Activated T-cell treated with anti-CD3 and anti-CD28 coated beads for 24 hours (primary cell): ENCODE results near the gene RBP3.

Source experiments
- DNase-seq: peaks from one replicate; pipeline ENCODE4 v3.0.0-alpha.2; 2020; ENCODE audit warnings: low read depth

The RBP3 gene

DNA sequence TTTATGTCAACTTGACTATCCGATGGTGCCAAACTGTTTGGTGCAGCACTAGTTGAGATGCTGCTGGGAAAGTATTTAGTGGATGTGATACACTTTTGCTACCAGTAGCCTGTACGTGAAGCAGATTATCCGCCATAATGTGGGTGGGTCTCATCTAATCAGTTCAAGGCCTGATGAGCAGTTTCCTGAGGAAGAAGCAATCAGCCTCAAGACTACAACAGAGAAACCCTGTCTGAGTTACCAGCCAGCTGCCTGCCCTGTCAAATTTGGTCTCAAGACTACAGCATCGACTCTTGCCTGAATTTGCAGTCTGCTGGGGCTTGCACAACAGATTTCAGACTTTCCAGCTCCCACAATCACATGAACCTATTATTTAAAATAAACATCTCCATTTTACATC is 10.9 kb upstream of the RBP3 start:
- DNase-seq: no peak

DNA sequence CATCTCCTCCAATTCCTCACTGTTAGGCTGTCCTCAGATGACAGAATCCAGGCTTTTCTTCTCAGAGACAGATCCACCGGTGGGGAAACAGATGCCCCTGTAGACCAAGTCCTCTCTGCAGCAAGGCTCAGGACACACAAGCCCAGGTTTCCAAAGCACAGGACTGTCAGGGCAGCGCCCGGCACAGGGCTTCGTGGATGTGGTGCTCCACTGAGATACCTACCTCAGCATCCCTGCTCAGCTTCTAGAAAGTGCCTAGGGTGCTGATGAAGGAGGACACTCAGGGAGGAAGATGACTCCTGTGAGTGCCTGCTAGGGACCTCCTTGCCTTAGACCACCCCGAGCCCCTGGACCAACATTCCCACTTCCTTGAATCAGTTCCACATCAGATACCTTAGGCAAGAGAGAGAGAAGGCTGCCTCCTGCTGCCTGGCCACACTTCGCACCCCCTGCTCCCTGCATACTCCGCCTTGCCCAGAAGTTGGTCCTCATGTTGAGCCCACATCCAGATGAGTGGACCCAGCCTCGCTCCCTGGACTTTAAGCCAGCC is 8.9 kb upstream of the RBP3 start:
- DNase-seq: no peak

DNA sequence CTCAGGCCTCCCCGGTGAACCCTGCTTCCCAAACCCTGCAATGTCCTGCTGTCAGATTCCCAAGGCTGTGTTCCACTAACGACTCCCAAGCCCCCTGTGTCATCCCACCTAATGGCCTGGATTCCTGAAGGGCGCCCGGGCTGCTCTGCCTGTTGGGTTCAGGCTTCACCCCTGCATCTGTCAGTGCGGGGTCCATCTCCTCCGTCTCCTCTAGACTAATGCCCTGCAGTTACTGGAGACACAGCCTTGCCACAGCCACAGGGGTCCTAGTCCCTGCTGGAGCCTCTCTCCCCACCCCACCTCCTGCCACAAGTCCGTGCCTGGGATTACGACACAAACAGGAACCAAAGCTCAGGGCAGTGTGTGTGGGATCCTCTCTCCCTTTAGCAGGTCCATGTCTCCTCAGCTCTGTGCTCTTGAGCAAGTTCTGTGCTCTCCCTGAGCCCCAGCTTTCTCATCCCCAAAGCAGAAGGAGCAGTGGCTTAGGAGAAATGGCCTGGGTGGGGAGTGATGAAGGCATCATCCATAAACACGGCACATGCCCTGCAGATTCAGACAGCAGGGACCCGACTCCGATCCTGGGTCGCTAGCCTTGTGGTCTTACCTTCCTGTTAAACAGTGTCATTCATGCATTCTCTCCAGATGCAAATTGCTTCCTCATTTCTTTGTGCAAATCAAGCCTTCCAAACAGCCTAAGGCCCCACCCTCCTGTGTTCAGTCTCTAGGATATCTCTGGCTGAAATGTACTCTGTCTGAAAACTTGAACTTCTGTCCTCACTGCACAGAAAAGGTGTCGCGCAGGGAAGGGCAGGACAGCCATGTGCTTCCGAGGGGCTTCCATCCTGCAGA is 8.2 kb upstream of the RBP3 start:
- no peak for DNase-seq

DNA sequence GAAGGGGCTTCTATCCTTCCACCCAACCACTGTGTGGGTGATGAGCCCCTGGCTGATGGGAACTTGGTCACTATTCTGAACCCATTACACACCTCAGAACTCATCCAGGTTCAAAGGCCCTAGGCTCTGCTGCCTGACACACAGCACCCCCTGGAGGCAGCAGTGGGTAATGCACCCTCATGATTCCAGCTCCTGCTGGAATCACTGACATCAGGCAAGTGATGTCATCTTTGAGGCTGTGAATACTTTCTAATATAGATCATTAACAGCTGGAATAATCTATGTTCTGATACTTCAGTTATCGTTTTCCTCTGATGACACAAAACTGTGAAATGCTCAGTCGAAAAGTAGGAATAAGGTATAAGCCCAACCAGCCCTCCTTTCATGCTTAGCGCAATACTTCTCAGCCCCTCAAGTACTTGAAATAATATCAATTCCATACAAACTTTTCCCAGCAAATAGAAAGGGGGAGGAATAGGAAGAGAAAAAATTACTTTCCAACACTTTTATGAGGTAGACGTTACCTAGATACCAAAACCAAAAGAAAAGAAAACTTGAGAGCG is 7.5 kb upstream of the RBP3 start:
- DNase-seq: peak; percentile 55

DNA sequence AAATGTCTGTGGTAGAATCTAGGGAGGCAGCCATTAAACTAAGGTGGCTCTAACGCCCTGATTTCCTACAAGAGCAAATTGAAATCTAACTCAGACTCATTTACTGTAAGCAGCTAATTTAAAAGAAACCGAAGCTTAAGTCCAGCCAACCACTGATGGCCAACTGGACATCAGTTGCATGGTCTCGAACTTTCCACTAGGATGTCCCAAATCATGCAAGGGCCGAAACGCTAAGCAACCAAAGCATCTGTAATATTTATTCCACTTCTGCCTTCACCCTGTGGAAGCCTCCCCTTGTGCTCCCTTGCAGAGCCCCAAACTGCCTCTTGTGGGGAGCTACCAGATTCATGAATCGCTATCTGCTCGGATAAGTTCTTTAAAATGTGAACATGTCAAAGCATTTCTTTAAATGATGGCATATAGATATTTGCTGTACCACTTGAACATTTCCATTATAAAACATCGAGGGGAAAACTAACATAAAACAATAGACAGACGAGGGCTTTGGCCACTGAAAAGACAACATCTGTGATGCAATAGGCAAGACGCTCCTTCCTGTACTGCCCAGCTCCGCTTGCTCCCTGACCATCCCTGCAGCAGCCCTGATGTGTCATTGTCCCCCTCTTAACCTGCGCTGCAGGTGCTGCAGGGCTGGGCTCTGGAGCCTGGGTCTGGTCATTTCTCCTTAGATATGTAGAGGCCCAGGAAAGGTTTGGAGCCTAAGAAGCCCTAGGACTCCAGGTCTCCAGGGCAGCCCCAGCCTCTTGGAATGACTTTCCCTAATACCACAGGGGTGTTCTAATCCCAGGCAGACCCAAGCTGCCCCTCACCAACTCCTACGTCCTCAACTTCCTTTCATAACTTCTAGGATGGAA is 2.9 kb upstream of the RBP3 start:
- DNase-seq: no peak

DNA sequence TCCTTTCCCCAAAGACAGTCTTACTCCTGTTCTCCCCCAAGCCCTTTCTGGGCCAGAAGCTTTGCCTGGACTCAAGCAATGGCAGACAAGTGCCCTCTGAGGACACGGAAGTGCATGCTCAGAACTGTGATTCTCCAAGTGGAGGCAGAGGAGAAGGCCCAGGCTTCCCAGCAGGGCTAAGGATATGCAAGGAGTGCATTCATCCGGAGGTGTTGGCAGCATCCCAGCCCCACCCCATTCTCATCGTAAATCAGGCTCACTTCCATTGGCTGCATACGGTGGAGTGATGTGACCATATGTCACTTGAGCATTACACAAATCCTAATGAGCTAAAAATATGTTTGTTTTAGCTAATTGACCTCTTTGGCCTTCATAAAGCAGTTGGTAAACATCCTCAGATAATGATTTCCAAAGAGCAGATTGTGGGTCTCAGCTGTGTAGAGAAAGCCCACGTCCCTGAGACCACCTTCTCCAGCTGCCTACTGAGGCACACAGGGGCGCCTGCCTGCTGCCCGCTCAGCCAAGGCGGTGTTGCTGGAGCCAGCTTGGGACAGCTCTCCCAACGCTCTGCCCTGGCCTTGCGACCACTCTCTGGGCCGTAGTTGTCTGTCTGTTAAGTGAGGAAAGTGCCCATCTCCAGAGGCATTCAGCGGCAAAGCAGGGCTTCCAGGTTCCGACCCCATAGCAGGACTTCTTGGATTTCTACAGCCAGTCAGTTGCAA is 1.4 kb upstream of the RBP3 start:
- no peak for DNase-seq

DNA sequence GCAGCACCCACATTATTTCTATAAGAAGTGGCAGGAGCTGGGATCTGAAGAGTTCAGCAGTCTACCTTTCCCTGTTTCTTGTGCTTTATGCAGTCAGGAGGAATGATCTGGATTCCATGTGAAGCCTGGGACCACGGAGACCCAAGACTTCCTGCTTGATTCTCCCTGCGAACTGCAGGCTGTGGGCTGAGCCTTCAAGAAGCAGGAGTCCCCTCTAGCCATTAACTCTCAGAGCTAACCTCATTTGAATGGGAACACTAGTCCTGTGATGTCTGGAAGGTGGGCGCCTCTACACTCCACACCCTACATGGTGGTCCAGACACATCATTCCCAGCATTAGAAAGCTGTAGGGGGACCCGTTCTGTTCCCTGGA is 874 bp upstream of the RBP3 start:
- DNase-seq: no peak

DNA sequence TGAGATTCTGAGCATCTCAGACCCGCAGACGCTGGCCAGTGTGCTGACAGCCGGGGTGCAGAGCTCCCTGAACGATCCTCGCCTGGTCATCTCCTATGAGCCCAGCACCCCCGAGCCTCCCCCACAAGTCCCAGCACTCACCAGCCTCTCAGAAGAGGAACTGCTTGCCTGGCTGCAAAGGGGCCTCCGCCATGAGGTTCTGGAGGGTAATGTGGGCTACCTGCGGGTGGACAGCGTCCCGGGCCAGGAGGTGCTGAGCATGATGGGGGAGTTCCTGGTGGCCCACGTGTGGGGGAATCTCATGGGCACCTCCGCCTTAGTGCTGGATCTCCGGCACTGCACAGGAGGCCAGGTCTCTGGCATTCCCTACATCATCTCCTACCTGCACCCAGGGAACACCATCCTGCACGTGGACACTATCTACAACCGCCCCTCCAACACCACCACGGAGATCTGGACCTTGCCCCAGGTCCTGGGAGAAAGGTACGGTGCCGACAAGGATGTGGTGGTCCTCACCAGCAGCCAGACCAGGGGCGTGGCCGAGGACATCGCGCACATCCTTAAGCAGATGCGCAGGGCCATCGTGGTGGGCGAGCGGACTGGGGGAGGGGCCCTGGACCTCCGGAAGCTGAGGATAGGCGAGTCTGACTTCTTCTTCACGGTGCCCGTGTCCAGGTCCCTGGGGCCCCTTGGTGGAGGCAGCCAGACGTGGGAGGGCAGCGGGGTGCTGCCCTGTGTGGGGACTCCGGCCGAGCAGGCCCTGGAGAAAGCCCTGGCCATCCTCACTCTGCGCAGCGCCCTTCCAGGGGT is 703 bp downstream of the RBP3 start:
- no peak for DNase-seq

DNA sequence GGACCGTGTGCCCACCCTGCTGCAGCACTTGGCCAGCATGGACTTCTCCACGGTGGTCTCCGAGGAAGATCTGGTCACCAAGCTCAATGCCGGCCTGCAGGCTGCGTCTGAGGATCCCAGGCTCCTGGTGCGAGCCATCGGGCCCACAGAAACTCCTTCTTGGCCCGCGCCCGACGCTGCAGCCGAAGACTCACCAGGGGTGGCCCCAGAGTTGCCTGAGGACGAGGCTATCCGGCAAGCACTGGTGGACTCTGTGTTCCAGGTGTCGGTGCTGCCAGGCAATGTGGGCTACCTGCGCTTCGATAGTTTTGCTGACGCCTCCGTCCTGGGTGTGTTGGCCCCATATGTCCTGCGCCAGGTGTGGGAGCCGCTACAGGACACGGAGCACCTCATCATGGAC is 1.4 kb downstream of the RBP3 start:
- no peak for DNase-seq

DNA sequence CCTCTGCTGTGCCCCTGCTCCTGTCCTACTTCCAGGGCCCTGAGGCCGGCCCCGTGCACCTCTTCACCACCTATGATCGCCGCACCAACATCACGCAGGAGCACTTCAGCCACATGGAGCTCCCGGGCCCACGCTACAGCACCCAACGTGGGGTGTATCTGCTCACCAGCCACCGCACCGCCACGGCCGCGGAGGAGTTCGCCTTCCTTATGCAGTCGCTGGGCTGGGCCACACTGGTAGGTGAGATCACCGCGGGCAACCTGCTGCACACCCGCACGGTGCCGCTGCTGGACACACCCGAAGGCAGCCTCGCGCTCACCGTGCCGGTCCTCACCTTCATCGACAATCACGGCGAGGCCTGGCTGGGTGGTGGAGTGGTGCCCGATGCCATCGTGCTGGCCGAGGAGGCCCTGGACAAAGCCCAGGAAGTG is 1.8 kb downstream of the RBP3 start:
- DNase-seq: no peak

DNA sequence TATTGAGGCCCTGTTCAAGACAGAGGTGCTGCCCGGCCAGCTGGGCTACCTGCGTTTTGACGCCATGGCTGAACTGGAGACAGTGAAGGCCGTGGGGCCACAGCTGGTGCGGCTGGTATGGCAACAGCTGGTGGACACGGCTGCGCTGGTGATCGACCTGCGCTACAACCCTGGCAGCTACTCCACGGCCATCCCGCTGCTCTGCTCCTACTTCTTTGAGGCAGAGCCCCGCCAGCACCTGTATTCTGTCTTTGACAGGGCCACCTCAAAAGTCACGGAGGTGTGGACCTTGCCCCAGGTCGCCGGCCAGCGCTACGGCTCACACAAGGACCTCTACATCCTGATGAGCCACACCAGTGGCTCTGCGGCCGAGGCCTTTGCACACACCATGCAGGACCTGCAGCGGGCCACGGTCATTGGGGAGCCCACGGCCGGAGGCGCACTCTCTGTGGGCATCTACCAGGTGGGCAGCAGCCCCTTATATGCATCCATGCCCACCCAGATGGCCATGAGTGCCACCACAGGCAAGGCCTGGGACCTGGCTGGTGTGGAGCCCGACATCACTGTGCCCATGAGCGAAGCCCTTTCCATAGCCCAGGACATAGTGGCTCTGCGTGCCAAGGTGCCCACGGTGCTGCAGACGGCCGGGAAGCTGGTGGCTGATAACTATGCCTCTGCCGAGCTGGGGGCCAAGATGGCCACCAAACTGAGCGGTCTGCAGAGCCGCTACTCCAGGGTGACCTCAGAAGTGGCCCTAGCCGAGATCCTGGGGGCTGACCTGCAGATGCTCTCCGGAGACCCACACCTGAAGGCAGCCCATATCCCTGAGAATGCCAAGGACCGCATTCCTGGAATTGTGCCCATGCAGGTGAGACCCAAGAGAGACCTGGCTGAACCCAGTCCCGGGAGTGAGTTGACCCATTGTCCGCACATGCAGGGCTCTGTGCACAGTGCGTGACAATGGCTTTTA is 2.8 kb downstream of the RBP3 start:
- no peak for DNase-seq

DNA sequence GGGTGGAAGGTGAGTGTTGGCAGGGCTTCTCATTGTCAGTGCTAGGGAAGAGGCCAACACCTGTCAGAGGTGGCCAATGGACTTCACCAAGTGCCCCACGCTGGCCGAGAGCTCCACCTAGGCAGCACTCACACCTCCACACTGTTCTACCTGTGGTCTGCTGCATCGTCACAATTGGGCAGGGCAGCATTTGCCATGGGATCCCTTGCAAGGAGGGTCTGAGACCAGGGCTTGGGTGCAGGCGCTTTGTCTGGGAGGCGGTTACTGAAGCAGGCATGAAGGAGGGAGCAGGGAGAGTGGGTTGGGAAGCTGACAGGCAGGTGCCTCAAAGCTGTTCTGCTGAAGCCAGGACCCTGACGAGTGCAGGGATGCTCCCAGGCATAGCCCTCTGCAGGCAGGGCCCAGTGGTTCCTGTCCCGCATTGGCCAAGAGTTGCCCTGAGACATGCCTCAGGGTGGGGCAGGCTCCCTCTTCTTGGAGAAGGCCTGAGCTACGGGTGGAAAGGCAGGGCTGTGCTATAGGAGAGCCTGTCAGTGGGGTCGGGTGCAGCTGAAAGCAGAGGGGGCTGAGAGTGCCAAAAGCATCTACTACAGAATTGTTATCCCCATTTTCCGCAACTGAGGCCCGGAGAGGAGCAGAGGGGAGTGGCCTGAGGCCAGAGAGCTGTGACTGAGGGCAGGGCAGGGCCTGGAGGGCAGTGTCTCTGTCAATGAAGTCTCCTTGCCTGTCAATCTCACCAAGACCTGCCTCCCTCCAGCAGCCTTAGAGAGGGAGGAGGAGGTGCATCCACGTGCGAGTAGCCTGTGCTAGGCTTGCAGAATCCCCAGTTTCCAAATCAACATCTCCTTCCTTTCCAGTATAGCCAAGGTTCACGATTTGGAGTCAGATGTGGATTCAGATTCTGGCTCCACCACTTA is 4.0 kb downstream of the RBP3 start:
- DNase-seq: no peak

DNA sequence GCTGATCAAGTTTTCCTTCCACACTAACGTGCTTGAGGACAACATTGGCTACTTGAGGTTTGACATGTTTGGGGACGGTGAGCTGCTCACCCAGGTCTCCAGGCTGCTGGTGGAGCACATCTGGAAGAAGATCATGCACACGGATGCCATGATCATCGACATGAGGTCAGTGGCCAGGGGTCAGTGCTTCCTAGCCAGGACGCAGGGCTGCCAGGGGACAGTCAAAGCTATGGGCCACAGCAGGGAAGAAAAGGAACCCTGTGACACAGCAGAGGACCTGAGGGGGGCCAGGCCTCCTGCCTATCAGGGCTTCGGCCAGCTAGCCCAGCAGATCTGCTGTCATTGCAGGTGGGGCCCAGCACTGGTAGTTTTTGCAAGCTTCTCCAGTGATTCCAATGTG is 5.2 kb downstream of the RBP3 start:
- DNase-seq: no peak

DNA sequence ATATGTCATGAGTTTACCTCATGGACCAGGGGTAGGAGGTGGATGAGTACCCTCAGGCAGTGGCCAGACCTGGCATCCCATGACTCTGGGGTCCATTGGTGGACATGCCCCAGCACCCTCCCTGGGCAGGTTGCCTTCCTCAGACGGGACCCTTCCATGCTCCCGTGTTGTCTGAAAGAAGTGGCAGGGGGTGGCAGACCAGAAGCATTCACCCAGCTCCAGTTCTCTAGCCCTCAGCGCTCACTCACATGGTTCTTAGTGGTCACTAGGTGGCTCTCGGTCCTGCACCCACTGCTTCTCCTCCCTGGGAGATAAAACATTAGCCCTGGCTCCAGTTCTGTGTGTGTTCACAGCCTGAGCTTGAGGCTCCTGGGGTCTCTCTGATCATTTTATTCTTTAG is 6.0 kb downstream of the RBP3 start:
- DNase-seq: no peak

DNA sequence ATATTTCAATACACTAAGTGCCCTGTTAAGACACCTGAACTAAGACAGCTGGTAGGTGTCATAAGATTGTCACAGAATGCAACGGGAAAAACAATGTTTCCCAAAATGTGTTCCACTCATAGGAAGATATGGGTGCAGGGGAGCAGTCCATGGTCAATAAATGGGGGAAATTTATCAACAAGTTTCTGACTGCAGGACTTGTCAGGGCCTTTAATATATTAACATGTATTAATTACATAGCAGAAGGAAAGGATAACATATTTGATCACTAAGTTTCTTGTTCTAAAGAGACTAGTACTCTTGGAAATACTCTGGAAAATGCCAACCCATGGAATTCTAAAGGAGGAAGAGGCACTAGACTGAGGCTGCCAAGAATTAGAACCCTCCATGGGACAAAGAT is 6.7 kb downstream of the RBP3 start:
- DNase-seq: no peak

DNA sequence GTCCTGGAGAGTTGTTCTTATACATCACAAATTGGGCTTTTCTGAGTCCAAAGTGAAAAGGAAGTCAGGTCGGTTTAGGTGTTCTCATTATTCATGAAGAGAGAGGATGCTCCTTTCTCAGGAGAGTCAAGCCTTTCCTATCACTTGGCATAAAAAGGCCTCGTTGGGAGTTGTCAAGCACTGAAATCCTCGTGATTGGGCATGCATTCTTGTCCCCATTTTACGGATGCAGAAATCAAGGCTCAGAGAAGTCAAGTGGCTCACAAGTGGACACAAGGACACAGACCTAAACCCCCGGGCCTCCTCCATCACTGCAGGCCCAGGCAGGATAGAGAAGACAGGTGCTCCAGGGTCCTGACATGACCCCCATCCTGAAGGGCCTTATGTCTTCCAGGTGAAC is 8.5 kb downstream of the RBP3 start:
- no peak for DNase-seq

DNA sequence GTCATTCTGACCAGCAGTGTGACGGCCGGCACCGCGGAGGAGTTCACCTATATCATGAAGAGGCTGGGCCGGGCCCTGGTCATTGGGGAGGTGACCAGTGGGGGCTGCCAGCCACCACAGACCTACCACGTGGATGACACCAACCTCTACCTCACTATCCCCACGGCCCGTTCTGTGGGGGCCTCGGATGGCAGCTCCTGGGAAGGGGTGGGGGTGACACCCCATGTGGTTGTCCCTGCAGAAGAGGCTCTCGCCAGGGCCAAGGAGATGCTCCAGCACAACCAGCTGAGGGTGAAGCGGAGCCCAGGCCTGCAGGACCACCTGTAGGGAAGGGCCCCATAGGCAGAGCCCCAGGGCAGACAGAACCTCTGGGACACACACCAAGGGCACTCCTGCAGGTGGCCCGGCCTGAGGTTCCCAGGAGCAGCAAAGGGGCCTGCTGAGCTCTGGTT is 9.0 kb downstream of the RBP3 start:
- no peak for DNase-seq

DNA sequence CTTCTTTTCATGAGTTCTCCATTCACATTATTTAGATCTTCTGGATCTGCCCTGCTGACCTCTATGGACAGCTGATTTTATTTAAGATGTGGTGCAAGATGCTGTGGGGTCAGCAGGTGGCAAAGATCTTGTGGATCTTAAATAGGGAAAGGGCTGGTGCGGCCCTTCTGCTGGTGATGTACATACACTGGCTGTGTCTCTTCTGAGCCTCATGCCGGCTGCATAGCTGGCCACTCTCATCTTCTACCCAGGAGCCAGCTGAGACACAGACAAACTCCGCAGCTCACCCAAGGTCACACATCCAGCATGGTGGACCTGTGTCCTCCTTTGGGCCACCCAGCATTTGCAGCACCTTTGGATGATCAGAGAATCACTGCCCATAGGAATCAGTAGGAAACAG is 9.7 kb downstream of the RBP3 start:
- no peak for DNase-seq

DNA sequence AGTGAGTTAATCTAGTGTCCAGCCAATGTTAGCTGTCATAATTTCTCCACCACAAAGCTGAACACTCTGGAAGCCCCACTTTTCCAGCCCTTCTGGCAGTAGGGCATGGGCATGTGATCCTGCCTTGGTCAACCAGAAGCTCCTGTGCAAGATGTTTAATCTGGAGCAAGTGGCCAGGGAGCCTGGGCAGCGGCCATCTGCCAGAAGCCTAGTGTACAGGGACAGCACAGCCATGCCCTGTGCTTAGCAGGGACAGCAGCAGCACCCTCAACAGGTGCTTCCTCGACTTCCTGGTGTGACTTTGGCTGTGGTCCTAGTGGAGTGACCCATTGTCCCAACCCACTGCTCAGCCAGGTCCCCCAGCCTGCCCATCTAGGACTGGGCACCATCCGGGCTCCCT is 10.3 kb downstream of the RBP3 start:
- no peak for DNase-seq
